IPS-18a (cell line): Measurements from ENCODE around the gene CHD8.

ENCODE experiments used
- H3K27ac ChIP-seq: one replicate; pipeline ENCODE4 v1.5.1; 2013; ENCODE audit warnings: low read length
- H3K27me3 ChIP-seq: one replicate; pipeline ENCODE4 v1.6.1; 2013; ENCODE audit warnings: mild to moderate bottlenecking, low read length; ENCODE audit not compliant: control insufficient read depth, insufficient read depth
- H3K36me3 ChIP-seq: one replicate; pipeline ENCODE4 v1.6.1; 2013; ENCODE audit warnings: low read depth, low read length; ENCODE audit not compliant: control insufficient read depth
- H3K4me1 ChIP-seq: one replicate; pipeline ENCODE4 v1.6.1; 2013; ENCODE audit warnings: low read depth, low read length; ENCODE audit not compliant: control insufficient read depth
- H3K4me3 ChIP-seq: one replicate; pipeline ENCODE4 v1.5.1; 2013; ENCODE audit warnings: low read length
- H3K9ac ChIP-seq: one replicate; pipeline ENCODE4 v1.6.1; 2013; ENCODE audit warnings: mild to moderate bottlenecking, low read length, moderate library complexity
- H3K9me3 ChIP-seq: one replicate; pipeline ENCODE4 v1.6.1; 2013; ENCODE audit warnings: low read depth, low read length; ENCODE audit not compliant: control insufficient read depth

Gene CHD8

DNA sequence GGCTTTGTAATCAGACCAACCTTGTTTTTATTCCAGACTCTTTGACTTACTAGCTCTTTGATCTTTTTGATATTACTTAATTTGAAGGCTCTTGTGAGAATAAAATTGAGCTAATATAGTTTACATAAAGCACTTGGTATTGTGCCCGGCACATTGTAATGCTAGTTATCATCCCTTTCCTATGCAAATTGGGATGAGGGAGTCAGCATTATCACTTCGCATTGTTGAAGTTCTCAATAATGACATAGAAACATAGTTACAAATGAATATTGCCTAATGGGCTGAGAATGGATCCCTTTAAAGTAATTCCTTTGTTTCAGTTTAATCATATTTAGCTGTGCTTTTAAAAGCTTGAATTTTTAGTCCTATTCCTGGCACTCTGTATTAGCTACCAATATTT lies 108.7 kb downstream of the CHD8 start:
- H3K9ac ChIP-seq, result no peak overlapping the region
- H3K36me3 ChIP-seq, result peaks cover 18% of the 10 kb centered on the region
- no peak overlapping the region for H3K27ac ChIP-seq
- no peaks in the 10 kb centered on the region for H3K9me3 ChIP-seq
- no peaks in the 10 kb centered on the region for H3K27me3 ChIP-seq
- H3K4me3 ChIP-seq, result no peak overlapping the region
- peaks cover 6% of the 10 kb centered on the region for H3K4me1 ChIP-seq

DNA sequence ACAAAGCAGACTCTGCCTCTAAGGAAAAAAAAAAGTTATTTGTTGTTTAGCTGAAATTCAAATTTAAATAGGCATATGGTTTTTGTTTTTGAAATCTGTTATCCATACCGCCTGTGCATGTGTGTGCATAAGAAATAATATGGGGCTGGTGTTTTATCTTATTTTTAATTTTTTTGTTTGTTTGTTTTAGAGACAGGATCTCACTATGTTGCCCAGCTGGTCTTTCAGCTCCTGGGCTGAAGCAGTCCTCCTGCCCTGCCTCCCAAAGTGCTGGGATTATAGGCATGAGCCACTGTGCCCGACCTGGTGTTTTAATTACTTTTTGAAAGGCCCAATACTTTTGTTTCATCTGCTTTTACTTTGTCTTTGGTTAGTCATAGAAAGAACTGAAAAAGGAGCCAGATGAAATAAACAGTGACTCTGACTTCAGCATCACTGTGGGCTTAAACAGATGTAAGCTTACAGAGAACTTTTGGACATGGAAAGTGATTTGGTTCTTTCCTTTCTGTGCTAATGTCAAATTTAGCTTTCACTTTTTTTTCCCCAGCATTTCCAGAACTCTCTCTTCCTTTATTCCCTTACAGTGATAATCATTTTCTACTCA lies 109.3 kb downstream of the CHD8 start:
- Histone ChIP-seq H3K9me3 (no peaks in the 10 kb centered on the region), H3K27me3 (no peaks in the 10 kb centered on the region), H3K27ac (no peak overlapping the region), H3K4me1 (peaks cover 6% of the 10 kb centered on the region), H3K4me3 (no peak overlapping the region), H3K9ac (no peak overlapping the region), H3K36me3 (peaks cover 12% of the 10 kb centered on the region)

- Histone ChIP-seq H3K9me3 (no peaks in the 10 kb centered on the region), H3K4me1 (peaks cover 6% of the 10 kb centered on the region), H3K4me3 (no peak overlapping the region), H3K36me3 (no peaks in the 10 kb centered on the region), H3K27me3 (no peaks in the 10 kb centered on the region), H3K27ac (no peak overlapping the region), H3K9ac (no peak overlapping the region)
These were observed 112.7 kb downstream of the CHD8 start for GRCh38 chr14:21343035-21343794.
